Small intestine (tissue), 7 donors: ENCODE measurements around the gene PAIP1. TPM values are rescaled to one million over a fixed set of nuclear protein-coding genes. Genes with fewer than 3 reads are reported as not detected.
A peak's percentile ranks its signal among the peaks of the same experiment; 100 is the strongest.

Experiments
- DNase-seq, 2 donors: peaks; one replicate each; pipeline versions ENCODE4 v3.0.0 to v3.0.0-alpha.2; 2013
- FAIRE-seq: peaks from 2 replicates; lab custom pipeline; 2012; peaks lifted over from hg19 to GRCh38; lab: Jason Lieb, UNC
- H3K27ac ChIP-seq, 3 donors: one replicate each; pipeline ENCODE4 v1.5.1; 2013; ENCODE audit warnings: low read length in 2 of 3, mild to moderate bottlenecking in 2 of 3, control low read depth in 1 of 3, inconsistent platforms in 1 of 3, low read depth in 1 of 3, moderate library complexity in 1 of 3
- H3K27me3 ChIP-seq, 3 donors: one replicate each; pipeline ENCODE4 v1.6.1; 2013; ENCODE audit warnings: low read length in 3 of 3, inconsistent platforms in 1 of 3; ENCODE audit not compliant: control insufficient read depth in 3 of 3, insufficient read depth in 3 of 3
- H3K36me3 ChIP-seq, 3 donors: one replicate each; pipeline ENCODE4 v1.6.1; 2013; ENCODE audit warnings: low read length in 3 of 3, inconsistent platforms in 1 of 3, low read depth in 1 of 3, mild to moderate bottlenecking in 1 of 3, moderate library complexity in 1 of 3; ENCODE audit not compliant: control insufficient read depth in 3 of 3, insufficient read depth in 2 of 3
- H3K4me1 ChIP-seq, 3 donors: one replicate each; pipeline ENCODE4 v1.6.1; 2013; ENCODE audit warnings: low read length in 2 of 3, inconsistent platforms in 1 of 3, low read depth in 1 of 3, mild to moderate bottlenecking in 1 of 3, moderate library complexity in 1 of 3; ENCODE audit not compliant: control insufficient read depth in 3 of 3, insufficient read depth in 2 of 3
- H3K4me3 ChIP-seq, 3 donors: one replicate each; pipeline ENCODE4 v1.5.1; 2013; ENCODE audit warnings: low read length in 3 of 3, control low read depth in 1 of 3, inconsistent platforms in 1 of 3, low read depth in 1 of 3, mild to moderate bottlenecking in 1 of 3, moderate library complexity in 1 of 3
- H3K9me3 ChIP-seq, 2 donors: one replicate each; pipeline ENCODE4 v1.6.1; 2013; ENCODE audit warnings: low read depth in 1 of 2, low read length in 1 of 2; ENCODE audit not compliant: control insufficient read depth in 2 of 2, insufficient read depth in 1 of 2
- WGBS, 3 donors: extraction: QIAGEN DNeasy Blood & Tissue Kit; methylation state at CpG; one replicate each; pipeline ENCODE4 v1.1.7; 2013; 5-methylcytosine and 5-hydroxymethylcytosine counted together
- polyA plus RNA-seq, 4 donors: library from polyadenylated mRNA; stranded (reverse) in 3 of 4; unstranded in 1 of 4; fragments of 200-250 nt in 3 of 4; fragments of 120-200 nt in 1 of 4; gene quantifications; one replicate each; pipeline versions ENCODE4 v1.2.1 to v1.2.3, GENCODE V29; 2013
- donor health status: healthy with polysubstance abuse.
- donor health status: control.
- donor health status: control.
- donor health status: Bipolar disorder and iron deficiency.
- donor health status: healthy.

The PAIP1 gene
- polyA plus RNA-seq, 4 donors, result 45.6 to 67.1 (median 49.2) TPM

- H3K9me3 ChIP-seq, result no peaks in the 10 kb centered on the region
- H3K27me3 ChIP-seq, result no peaks in the 10 kb centered on the region
- DNase-seq (no peak), FAIRE-seq (no peak)
- H3K4me3 ChIP-seq, result no peak overlapping the region
- H3K36me3 ChIP-seq, result no peaks in the 10 kb centered on the region
- H3K27ac ChIP-seq, result no peak overlapping the region
- 87 to 96% (median 92%) methylated on average over 2 of the region's 2 CpGs for WGBS, 3 donors
- no peaks in the 10 kb centered on the region for H3K4me1 ChIP-seq
Measured at GRCh38 chr5:43498581-43498980, 58.3 kb downstream of the PAIP1 start.

- peak overlapping the region in 1 of 3 donors; percentile 31 for H3K4me3 ChIP-seq
- no peaks in the 10 kb centered on the region for H3K27me3 ChIP-seq
- no peaks in the 10 kb centered on the region for H3K9me3 ChIP-seq
- FAIRE-seq (no peak), DNase-seq (peak in 1 of 2 donors; percentile 76)
- no peaks in the 10 kb centered on the region for H3K36me3 ChIP-seq
- WGBS, 3 donors, result 35 to 64% (median 46%) methylated on average over 5 of the region's 5 CpGs
- H3K27ac ChIP-seq, result peak overlapping the region in 1 of 3 donors; percentile 26
- H3K4me1 ChIP-seq, result no peaks in the 10 kb centered on the region
Measured at GRCh38 chr5:43497311-43498104, 59.4 kb downstream of the PAIP1 start.

DNA sequence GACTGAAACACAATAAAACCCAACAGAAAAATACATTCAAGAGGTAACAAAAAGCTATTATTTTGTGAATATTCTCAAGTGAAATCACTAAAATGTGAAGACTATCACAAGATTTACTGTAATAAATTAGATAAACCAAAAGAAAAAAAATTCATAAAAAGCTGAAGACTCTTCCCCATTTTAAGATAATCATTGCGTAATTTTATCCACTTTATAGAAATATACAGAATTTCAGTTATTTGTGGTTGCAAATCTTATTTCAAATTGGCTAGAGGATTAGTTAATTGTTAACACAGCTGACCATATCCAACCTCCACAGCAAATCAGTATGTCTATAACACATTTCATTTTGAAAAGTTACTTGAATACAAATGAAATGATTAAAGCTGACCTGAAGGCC is 65.6 kb downstream of the PAIP1 start:
- no peak overlapping the region for H3K27ac ChIP-seq
- no peak for FAIRE-seq
- no peaks in the 10 kb centered on the region for H3K27me3 ChIP-seq
- no peak overlapping the region for H3K4me3 ChIP-seq
- 99 to 100% (median 100%) methylated on average over 1 of the region's 1 CpG for WGBS, 3 donors
- no peaks in the 10 kb centered on the region for H3K36me3 ChIP-seq
- no peaks in the 10 kb centered on the region for H3K9me3 ChIP-seq
- no peaks in the 10 kb centered on the region for H3K4me1 ChIP-seq
- no peak for DNase-seq

GRCh38 chr5:43486353-43486752 is 70.5 kb downstream of the PAIP1 start:
- no peak overlapping the region for H3K4me3 ChIP-seq
- H3K9me3 ChIP-seq, result no peaks in the 10 kb centered on the region
- H3K36me3 ChIP-seq, result no peaks in the 10 kb centered on the region
- no peak overlapping the region for H3K27ac ChIP-seq
- peaks cover 0 to 5% (median 0%) of the 10 kb centered on the region in 3 donors for H3K4me1 ChIP-seq
- DNase-seq (no peak), FAIRE-seq (peak; percentile 85)
- WGBS, 3 donors, result 91 to 93% (median 93%) methylated on average over 3 of the region's 3 CpGs
- H3K27me3 ChIP-seq, result no peaks in the 10 kb centered on the region

- FAIRE-seq, result no peak
- peak; percentile 13 to 26 for DNase-seq
- WGBS, 3 donors, result 88 to 94% (median 88%) methylated on average over 2 of the region's 2 CpGs
- Histone ChIP-seq H3K36me3 (no peaks in the 10 kb centered on the region), H3K27ac (no peak overlapping the region), H3K4me1 (peaks cover 0 to 5% (median 0%) of the 10 kb centered on the region in 3 donors), H3K4me3 (no peak overlapping the region), H3K9me3 (no peaks in the 10 kb centered on the region), H3K27me3 (no peaks in the 10 kb centered on the region)
Measured at GRCh38 chr5:43485406-43485805, 71.5 kb downstream of the PAIP1 start.

- Histone ChIP-seq H3K27me3 (no peaks in the 10 kb centered on the region), H3K4me1 (peaks cover 0 to 5% (median 0%) of the 10 kb centered on the region in 3 donors), H3K36me3 (no peaks in the 10 kb centered on the region), H3K27ac (peak overlapping the region; percentile 91 to 99 (median 98)), H3K4me3 (peak overlapping the region; percentile 27 to 96 (median 93)), H3K9me3 (no peaks in the 10 kb centered on the region)
- DNase-seq (peak; percentile 86 to 96), FAIRE-seq (no peak)
- WGBS, 3 donors, result 2 to 3% (median 3%) methylated on average over 32 of the region's 32 CpGs
Measured at GRCh38 chr5:43484106-43484849, 72.6 kb downstream of the PAIP1 start.

- Histone ChIP-seq H3K4me1 (peaks cover 0 to 5% (median 0%) of the 10 kb centered on the region in 3 donors), H3K4me3 (peak within 1 kb of the TSS; percentile 85 to 96 (median 93)), H3K27ac (peak within 1 kb of the TSS; percentile 91 to 99 (median 98)), H3K9me3 (no peaks in the 10 kb centered on the region), H3K36me3 (no peaks in the 10 kb centered on the region), H3K27me3 (no peaks in the 10 kb centered on the region)
- DNase-seq (peak; percentile 92 to 97), FAIRE-seq (no peak)
- WGBS, 3 donors, result 0% methylated on average over 58 to 62 of the region's 62 CpGs
Measured at GRCh38 chr5:43483298-43484105, 73.4 kb downstream of the PAIP1 start, which contains the start of gene TMEM267. TSS of gene TMEM267 (minus strand) at chr5:43483865. CDS start at chr5:43453969, 29,896 bp downstream.
